Activated CD4-positive, alpha-beta T cell treated with anti-CD3 and anti-CD28 coated beads for 48 hours (primary cell): ENCODE results near the gene ASMT.
A peak's percentile ranks its signal among the peaks of the same experiment; 100 is the strongest.
"Not testable (repeated sequence)": the region's sequence is repeated elsewhere in the genome, so short reads cannot be mapped to it uniquely, and the experiment has no call there.

Source experiments
- DNase-seq: peaks from one replicate; pipeline ENCODE4 v3.0.0-alpha.2; 2020

ASMT gene

GRCh38 chrX:1598021-1598875, 16.6 kb upstream of the ASMT start:
- no peak for DNase-seq

- no peak for DNase-seq
These were observed 15.7 kb upstream of the ASMT start for GRCh38 chrX:1598876-1599790.

GRCh38 chrX:1599791-1600405, 15.0 kb upstream of the ASMT start:
- no peak for DNase-seq

- no peak for DNase-seq
These were observed 14.3 kb upstream of the ASMT start for GRCh38 chrX:1600406-1601050.

- DNase-seq = no peak
These were observed 13.7 kb upstream of the ASMT start for GRCh38 chrX:1601051-1601767.

- no peak for DNase-seq
These were observed 13.1 kb upstream of the ASMT start for GRCh38 chrX:1601768-1602085.

GRCh38 chrX:1602299-1602698, 12.6 kb upstream of the ASMT start:
- DNase-seq = no peak

- no peak for DNase-seq
These were observed 8.4 kb upstream of the ASMT start for GRCh38 chrX:1606496-1606895.

GRCh38 chrX:1609311-1609710, 5.5 kb upstream of the ASMT start:
- DNase-seq = no peak

- no peak for DNase-seq
These were observed 5.1 kb upstream of the ASMT start for GRCh38 chrX:1609762-1610161.

- no peak for DNase-seq
These were observed 4.7 kb upstream of the ASMT start for GRCh38 chrX:1610166-1610565.

- DNase-seq = no peak
These were observed 4.1 kb upstream of the ASMT start for GRCh38 chrX:1610736-1611135.

- no peak for DNase-seq
These were observed 2.1 kb upstream of the ASMT start for GRCh38 chrX:1612641-1613286.

GRCh38 chrX:1618689-1619088, 3.8 kb downstream of the ASMT start:
- DNase-seq = no peak

GRCh38 chrX:1623691-1624090, 8.8 kb downstream of the ASMT start:
- DNase-seq = no peak

- peak; percentile 17 for DNase-seq
These were observed 9.4 kb downstream of the ASMT start for GRCh38 chrX:1624158-1624860.

GRCh38 chrX:1624861-1625215, 10.0 kb downstream of the ASMT start:
- DNase-seq = not testable (repeated sequence)

- no peak for DNase-seq
These were observed 14.4 kb downstream of the ASMT start for GRCh38 chrX:1629244-1629643.

- DNase-seq = no peak
These were observed 31.1 kb downstream of the ASMT start for GRCh38 chrX:1646009-1646408.

GRCh38 chrX:1649621-1650020, 34.8 kb downstream of the ASMT start:
- no peak for DNase-seq
